Right atrium auricular region (tissue), 2 donors: ENCODE data around the gene CCDC15. TPM values are rescaled to one million over a fixed set of nuclear protein-coding genes. Genes with fewer than 3 reads are reported as not detected.
A peak's percentile ranks its signal among the peaks of the same experiment; 100 is the strongest.

Source experiments
- DNase-seq: peaks from one replicate; pipeline ENCODE4 v3.0.0-alpha.2; 2019; ENCODE audit warnings: low spot score
- H3K27ac ChIP-seq, 2 donors: fragments of 200-600 bp; sonication (generic); 1 replicate in 1 of 2; 2 replicates in 1 of 2; pipeline ENCODE4 v1.5.1; 2016 to 2019
- H3K27me3 ChIP-seq, 2 donors: fragments of 200-600 bp; sonication (generic); one replicate each; pipeline versions ENCODE4 v1.5.1 to v1.6.0; 2017 to 2019
- H3K36me3 ChIP-seq: fragments of 200-600 bp; sonication (generic); one replicate; pipeline ENCODE4 v1.5.1; 2016
- H3K4me1 ChIP-seq, 2 donors: fragments of 200-600 bp; sonication (generic); one replicate each; pipeline versions ENCODE4 v1.5.1 to v1.6.0; 2017 to 2019
- H3K4me3 ChIP-seq, 2 donors: fragments of 200-600 bp; sonication (generic); 1 replicate in 1 of 2; 2 replicates in 1 of 2; pipeline ENCODE4 v1.5.1; 2017 to 2019; ENCODE audit warnings: mild to moderate bottlenecking in 1 of 2, moderate library complexity in 1 of 2
- H3K9me3 ChIP-seq, 2 donors: fragments of 200-600 bp; sonication (generic); one replicate each; pipeline ENCODE4 v1.5.1; 2019
- CTCF ChIP-seq, 2 donors: fragments of 200-600 bp; sonication (generic); IDR thresholded peaks; one replicate each; pipeline ENCODE4 v1.5.1; 2019; ENCODE audit warnings: antibody characterized with exemption in 2 of 2
- total RNA-seq, 2 donors: library from RNA; depleted of rRNA; stranded (reverse); fragments of >200 nt; gene quantifications; one replicate each; pipeline ENCODE4 v1.1.0, GENCODE V29; 2016

Gene CCDC15
- total RNA-seq, 2 donors from 2014 or later, result 0.24 TPM; not detected in 1

GRCh38 chr11:125070699-125071254 is 116.8 kb downstream of the CCDC15 start:
- no peaks in the 10 kb centered on the region for H3K4me1 ChIP-seq
- TF ChIP-seq CTCF (IDR thresholded peaks at IDR 0.05), result no peak
- no peak overlapping the region for H3K4me3 ChIP-seq
- H3K27ac ChIP-seq, result peak overlapping the region; percentile 15 to 53
- H3K9me3 ChIP-seq, result no peaks in the 10 kb centered on the region
- peak; percentile 76 for DNase-seq
- H3K36me3 ChIP-seq, result no peaks in the 10 kb centered on the region
- H3K27me3 ChIP-seq, result no peaks in the 10 kb centered on the region

GRCh38 chr11:125071435-125071834 is 117.4 kb downstream of the CCDC15 start:
- Histone ChIP-seq H3K36me3 (no peaks in the 10 kb centered on the region), H3K4me1 (no peaks in the 10 kb centered on the region), H3K27ac (peak overlapping the region; percentile 3 to 15), H3K9me3 (no peaks in the 10 kb centered on the region), H3K27me3 (no peaks in the 10 kb centered on the region), H3K4me3 (no peak overlapping the region)
- no peak for TF ChIP-seq CTCF (IDR thresholded peaks at IDR 0.05)
- peak; percentile 58 for DNase-seq

GRCh38 chr11:125071846-125072217 is 117.8 kb downstream of the CCDC15 start:
- DNase-seq, result no peak
- TF ChIP-seq CTCF (IDR thresholded peaks at IDR 0.05), result no peak
- Histone ChIP-seq H3K36me3 (no peaks in the 10 kb centered on the region), H3K27ac (peak overlapping the region; percentile 3 to 15), H3K4me1 (no peaks in the 10 kb centered on the region), H3K4me3 (no peak overlapping the region), H3K9me3 (no peaks in the 10 kb centered on the region), H3K27me3 (no peaks in the 10 kb centered on the region)

- Histone ChIP-seq H3K27ac (peak overlapping the region in 1 of 2 donors; percentile 26), H3K36me3 (no peaks in the 10 kb centered on the region), H3K27me3 (no peaks in the 10 kb centered on the region), H3K9me3 (no peaks in the 10 kb centered on the region), H3K4me3 (no peak overlapping the region), H3K4me1 (no peaks in the 10 kb centered on the region)
- DNase-seq, result no peak
- TF ChIP-seq CTCF (IDR thresholded peaks at IDR 0.05), result no peak
These were observed 118.4 kb downstream of the CCDC15 start for GRCh38 chr11:125072218-125072960.

- peak overlapping the region in 1 of 2 donors; percentile 26 for H3K27ac ChIP-seq
- DNase-seq, result no peak
- H3K4me3 ChIP-seq, result no peak overlapping the region
- H3K36me3 ChIP-seq, result no peaks in the 10 kb centered on the region
- H3K4me1 ChIP-seq, result no peaks in the 10 kb centered on the region
- H3K27me3 ChIP-seq, result no peaks in the 10 kb centered on the region
- H3K9me3 ChIP-seq, result no peaks in the 10 kb centered on the region
- no peak for TF ChIP-seq CTCF (IDR thresholded peaks at IDR 0.05)
These were observed 119.1 kb downstream of the CCDC15 start for GRCh38 chr11:125072961-125073590.
